Measurements from ENCODE around the gene TTBK2.

TTBK2 gene

GRCh38 chr15:42750306-42750705, 170.3 kb downstream of the TTBK2 start:
- no peak for DNase-seq

- no peak for DNase-seq
Measured at GRCh38 chr15:42749266-42749665, 171.3 kb downstream of the TTBK2 start.

- no peak for DNase-seq
Measured at GRCh38 chr15:42744195-42744594, 176.4 kb downstream of the TTBK2 start.

GRCh38 chr15:42742149-42742548, 178.4 kb downstream of the TTBK2 start:
- DNase-seq: no peak

GRCh38 chr15:42741710-42742109, 178.9 kb downstream of the TTBK2 start:
- DNase-seq: no peak

GRCh38 chr15:42737529-42738328, 182.8 kb downstream of the TTBK2 start:
- no peak for DNase-seq

- peak; percentile 95 for DNase-seq
Measured at GRCh38 chr15:42736793-42737528, 183.6 kb downstream of the TTBK2 start, which contains the start of gene CDAN1. Gene CDAN1, minus strand, starts transcription at chr15:42737128. Its CDS starts 26 bp downstream, at chr15:42737102.

GRCh38 chr15:42736178-42736792, 184.3 kb downstream of the TTBK2 start:
- peak; percentile 15 for DNase-seq

GRCh38 chr15:42735382-42736165, 185.0 kb downstream of the TTBK2 start:
- no peak for DNase-seq

GRCh38 chr15:42734076-42734672, 186.4 kb downstream of the TTBK2 start:
- no peak for DNase-seq

- DNase-seq: no peak
Measured at GRCh38 chr15:42733027-42733426, 187.6 kb downstream of the TTBK2 start.

GRCh38 chr15:42732095-42732827, 188.3 kb downstream of the TTBK2 start:
- DNase-seq: no peak

- no peak for DNase-seq
Measured at GRCh38 chr15:42731461-42731860, 189.1 kb downstream of the TTBK2 start.

- DNase-seq: no peak
Measured at GRCh38 chr15:42730536-42730935, 190.0 kb downstream of the TTBK2 start.

- no peak for DNase-seq
Measured at GRCh38 chr15:42730135-42730534, 190.4 kb downstream of the TTBK2 start.

GRCh38 chr15:42729409-42729808, 191.2 kb downstream of the TTBK2 start:
- DNase-seq: no peak

GRCh38 chr15:42728972-42729371, 191.6 kb downstream of the TTBK2 start:
- no peak for DNase-seq

- no peak for DNase-seq
Measured at GRCh38 chr15:42728560-42728959, 192.0 kb downstream of the TTBK2 start.

- DNase-seq: no peak
Measured at GRCh38 chr15:42727750-42728381, 192.7 kb downstream of the TTBK2 start.

GRCh38 chr15:42726114-42726513, 194.5 kb downstream of the TTBK2 start:
- DNase-seq: no peak

GRCh38 chr15:42725331-42725903, 195.2 kb downstream of the TTBK2 start:
- DNase-seq: no peak
